ELR (cell line): ENCODE measurements around the gene RSPO3.

Source experiments
- DNase-seq: peaks from one replicate; pipeline ENCODE4 v3.0.0-alpha.2; 2015; ENCODE audit warnings: low read depth

The RSPO3 gene

GRCh38 chr6:127162836-127163235, 44.4 kb downstream of the RSPO3 start:
- DNase-seq, result no peak

- no peak for DNase-seq
Measured at GRCh38 chr6:127164036-127164435, 45.6 kb downstream of the RSPO3 start.

DNA sequence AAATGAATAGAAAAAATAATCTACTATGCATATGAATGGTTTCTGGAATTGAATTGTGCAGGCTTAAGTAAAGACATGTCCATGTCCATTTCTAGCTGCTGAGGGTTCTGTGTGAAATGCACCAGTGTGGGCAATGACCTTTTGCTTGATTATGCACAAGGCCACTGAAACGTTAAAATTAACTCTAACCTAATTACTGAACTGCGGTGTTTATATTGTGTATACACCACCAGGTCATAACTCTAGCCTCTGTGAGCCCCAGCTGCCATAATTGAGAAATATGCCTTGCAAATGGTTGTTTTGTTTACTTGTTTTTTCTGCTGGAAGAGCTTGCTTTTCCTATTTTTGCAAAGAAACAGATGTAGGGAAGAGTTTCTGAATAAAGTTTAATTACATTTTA, 46.1 kb downstream of the RSPO3 start:
- no peak for DNase-seq

- DNase-seq, result no peak
Measured at GRCh38 chr6:127173156-127173940, 54.9 kb downstream of the RSPO3 start.

DNA sequence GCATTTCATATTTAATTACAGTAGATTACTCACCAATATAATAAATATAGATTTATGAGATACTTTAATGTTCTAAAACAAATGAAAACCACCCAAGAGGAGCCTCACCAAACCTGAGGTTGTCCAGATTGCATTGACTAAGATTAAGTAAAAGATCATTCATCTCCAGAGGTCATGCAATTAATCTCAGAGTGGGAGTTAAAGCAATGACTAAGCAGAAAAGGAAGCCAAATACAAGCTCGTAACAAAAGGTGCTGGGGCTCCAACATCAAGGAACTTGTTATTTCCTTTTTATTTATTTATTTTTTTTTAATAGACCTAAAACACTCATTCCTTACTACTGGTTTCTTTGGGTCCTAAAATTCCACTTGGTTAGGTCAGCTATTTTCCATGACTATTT, 57.7 kb downstream of the RSPO3 start:
- DNase-seq, result peak; percentile 40

- DNase-seq, result peak; percentile 63
Measured at GRCh38 chr6:127177030-127177922, 58.8 kb downstream of the RSPO3 start.

DNA sequence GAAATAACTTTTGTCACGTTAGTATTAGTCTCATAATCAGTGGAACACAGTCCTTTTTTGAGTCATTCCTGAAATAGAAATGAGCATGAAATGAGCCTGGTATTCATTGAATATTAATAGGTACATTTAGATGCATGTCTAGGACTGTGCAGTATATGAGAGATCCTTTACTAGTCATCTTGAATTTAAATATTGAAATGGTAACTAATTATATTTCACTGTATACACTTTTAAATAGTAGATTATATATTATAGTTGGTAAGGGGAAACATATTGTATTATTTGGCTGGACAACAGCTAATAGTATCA, 59.4 kb downstream of the RSPO3 start:
- no peak for DNase-seq

- no peak for DNase-seq
Measured at GRCh38 chr6:127178746-127179145, 60.3 kb downstream of the RSPO3 start.

- no peak for DNase-seq
Measured at GRCh38 chr6:127180426-127180825, 62.0 kb downstream of the RSPO3 start.

- no peak for DNase-seq
Measured at GRCh38 chr6:127182501-127182900, 64.0 kb downstream of the RSPO3 start.

GRCh38 chr6:127185437-127185995, 67.0 kb downstream of the RSPO3 start:
- no peak for DNase-seq

GRCh38 chr6:127186889-127187288, 68.4 kb downstream of the RSPO3 start:
- peak; percentile 43 for DNase-seq

GRCh38 chr6:127188744-127189143, 70.3 kb downstream of the RSPO3 start:
- DNase-seq, result no peak

DNA sequence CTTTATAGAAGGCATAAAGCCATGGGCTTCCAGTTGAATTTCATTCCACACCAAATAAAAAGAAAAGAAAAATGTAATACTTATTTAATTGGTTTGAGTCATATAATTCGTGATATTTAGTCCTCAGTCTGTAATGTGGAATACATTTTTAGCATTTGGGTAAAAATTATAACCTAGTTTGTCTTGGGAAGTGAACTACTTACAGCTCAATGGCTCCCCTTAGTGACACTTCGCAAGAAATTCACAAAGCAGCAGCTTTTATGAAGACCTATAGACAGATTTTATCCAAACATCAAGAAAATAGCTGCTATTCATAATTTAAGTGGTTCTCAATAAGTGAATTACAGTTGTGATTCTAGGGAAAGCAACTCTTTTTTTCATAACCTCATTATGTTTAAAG, 72.1 kb downstream of the RSPO3 start:
- DNase-seq, result peak; percentile 63

DNA sequence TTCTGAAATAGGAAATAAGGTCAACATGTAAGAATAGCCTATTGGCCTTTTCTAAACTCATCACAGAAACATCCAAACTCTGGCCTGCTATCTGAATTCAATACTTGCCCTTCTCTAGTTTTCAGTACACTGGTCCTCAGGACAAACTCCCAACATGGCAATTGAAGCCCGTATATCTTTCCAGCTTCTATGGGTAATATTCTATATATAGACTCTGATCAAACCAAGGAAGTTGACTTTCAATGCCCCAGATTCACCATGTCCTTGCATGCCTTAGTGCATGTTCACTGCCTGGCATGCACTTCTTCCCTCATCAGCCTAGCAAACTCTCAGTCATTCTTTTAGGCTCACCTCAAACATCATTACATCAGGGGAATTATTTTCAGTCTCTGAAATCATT, 73.2 kb downstream of the RSPO3 start:
- peak; percentile 24 for DNase-seq

DNA sequence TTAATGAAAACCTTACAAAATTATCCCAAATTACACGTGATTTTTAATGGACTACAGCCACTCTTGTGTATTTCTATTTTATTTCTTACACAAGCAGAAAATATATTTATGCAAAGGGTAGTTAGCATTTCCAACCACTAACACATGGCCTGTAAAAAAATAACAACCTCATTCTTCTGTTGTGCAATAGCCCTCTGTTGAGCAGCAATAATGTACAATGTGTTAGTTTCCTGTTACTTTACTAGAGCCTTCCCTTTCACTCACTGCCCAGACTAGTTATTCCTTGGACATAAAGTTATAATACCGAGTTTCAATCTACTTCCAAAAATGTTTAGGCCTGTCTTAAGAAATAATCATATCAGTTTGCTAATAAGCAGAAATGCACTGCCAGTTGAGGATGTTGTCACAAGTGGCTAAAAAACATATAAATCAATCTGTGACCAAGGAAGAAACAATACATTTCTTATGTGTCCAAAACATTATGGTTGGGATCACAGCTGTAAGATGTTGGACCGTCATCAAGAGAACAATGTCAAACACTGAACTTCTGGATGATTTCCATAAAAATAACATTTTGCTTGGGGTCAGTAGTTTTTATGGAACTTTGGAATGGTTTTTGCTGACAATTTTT, 74.6 kb downstream of the RSPO3 start:
- no peak for DNase-seq

DNA sequence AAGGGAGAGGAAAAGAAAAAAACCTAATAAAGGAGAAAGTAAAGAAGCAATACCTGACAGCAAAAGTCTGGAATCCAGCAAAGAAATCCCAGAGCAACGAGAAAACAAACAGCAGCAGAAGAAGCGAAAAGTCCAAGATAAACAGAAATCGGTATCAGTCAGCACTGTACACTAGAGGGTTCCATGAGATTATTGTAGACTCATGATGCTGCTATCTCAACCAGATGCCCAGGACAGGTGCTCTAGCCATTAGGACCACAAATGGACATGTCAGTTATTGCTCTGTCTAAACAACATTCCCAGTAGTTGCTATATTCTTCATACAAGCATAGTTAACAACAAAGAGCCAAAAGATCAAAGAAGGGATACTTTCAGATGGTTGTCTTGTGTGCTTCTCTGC, 77.4 kb downstream of the RSPO3 start:
- no peak for DNase-seq

DNA sequence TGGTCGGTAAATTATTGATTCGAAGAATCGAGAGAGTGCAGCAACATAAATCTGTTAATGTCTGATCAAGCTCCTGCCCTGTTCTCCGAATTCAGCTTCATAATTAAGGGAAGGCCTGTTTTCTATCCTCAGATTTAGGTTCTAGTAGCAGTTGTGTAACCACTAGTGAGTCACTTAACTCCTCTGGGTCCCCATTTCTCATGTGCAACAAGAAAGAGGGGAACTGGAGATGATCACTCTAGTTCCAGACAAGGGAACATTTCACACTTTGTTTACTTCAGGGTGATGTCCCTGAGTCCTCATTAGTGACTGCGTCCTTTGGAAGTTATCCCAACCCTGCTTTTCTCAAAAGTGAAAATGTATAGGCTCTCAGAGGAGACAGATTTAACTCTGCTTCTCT, 80.1 kb downstream of the RSPO3 start:
- DNase-seq, result no peak

- no peak for DNase-seq
Measured at GRCh38 chr6:127199470-127199869, 81.0 kb downstream of the RSPO3 start.

DNA sequence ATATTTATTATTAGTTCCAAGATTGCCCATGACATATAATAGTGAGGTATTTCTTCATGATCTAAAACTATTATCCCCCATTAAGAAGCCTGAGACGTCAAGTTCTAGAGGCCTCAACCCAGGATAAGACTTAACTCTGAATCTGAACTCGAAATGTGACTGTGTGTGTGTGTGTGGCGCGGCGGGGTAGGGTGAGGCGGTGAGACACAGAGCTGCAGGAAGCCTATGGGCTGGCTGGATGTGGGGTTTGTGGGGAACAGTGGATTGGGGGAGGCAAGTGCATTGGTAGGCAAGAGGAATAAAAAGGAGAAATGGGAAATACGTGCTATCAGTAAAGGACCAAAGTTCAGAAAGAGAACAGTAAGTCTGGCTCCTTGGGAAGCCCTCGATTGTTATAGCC, 81.6 kb downstream of the RSPO3 start:
- DNase-seq, result no peak

- DNase-seq, result peak; percentile 59
Measured at GRCh38 chr6:127201321-127201720, 82.8 kb downstream of the RSPO3 start.

DNA sequence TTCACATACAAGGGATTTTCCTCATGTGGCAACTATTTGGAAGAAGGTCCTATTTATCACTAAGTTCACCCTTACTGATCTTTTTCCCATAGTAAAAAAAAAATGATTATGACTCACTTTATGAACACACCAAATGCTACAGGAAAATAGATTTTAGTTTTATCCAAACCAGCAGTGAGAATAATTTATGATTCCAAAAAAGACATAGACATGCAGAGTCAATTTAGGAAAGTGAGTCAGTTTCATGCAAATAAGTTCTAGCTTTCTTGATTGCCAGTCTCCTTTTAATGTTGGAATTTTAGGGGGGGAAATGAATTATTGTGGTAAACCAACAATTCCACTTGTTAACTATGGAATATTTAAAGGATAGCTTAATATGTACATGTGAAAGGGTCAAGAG, 84.2 kb downstream of the RSPO3 start:
- DNase-seq, result no peak

DNA sequence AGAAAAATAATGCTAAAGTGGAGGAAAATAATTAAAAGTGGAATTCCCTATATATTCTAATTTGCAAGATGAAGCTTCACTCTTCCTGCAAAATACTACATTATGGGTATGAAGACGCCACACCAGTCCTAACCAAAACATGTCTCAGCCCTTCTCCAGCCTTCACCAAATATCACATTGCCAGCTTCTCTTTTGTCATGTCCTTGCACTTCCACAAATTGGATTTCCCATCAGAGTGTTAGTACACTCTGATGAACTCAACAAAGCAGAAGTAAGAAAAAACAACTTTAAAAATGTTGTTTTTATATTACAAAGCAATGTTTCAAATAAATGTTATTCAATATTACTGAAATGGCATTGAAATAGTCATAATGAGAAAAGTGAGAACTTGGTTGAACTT, 85.8 kb downstream of the RSPO3 start:
- no peak for DNase-seq
